Left cardiac atrium (tissue), 4 donors: Measurements from ENCODE around the gene KIAA1671. TPM values are rescaled to one million over a fixed set of nuclear protein-coding genes. Genes with fewer than 3 reads are reported as not detected.

ENCODE experiments used
- ATAC-seq, 2 donors: fragments of 200-7000 bp; cut with Tn5 transposase; one replicate each; pipeline ENCODE4 v1.9.1; 2020; ENCODE audit warnings: mild to moderate bottlenecking in 2 of 2, moderate library complexity in 2 of 2
- DNase-seq: peaks from one replicate; pipeline ENCODE4 v3.0.0-alpha.2; 2020
- intact Hi-C, 2 donors: fragments of 100-400 bp; cut with DNase I; formaldehyde crosslinking; loops; one replicate each; pipeline versions ENCODE4 v1.14.1 to v1.15.1; 2022 to 2023
- total RNA-seq, 2 donors: library from RNA; stranded (reverse); fragmentation: NEBNext Ultra II Directional; extraction: Animal tissue kit (Norgen Biotek cat#: 25700); gene quantifications; one replicate each; pipeline ENCODE4 v1.2.1, GENCODE V29; 2021
- donor health status: DM: no; HTN: yes; CAD: no.
- donor health status: DM: no; HTN: yes; CAD: no; lungs with severe emphysema.
- donor health status: DM: yes; HTN: yes; CAD: no.
- donor health status: Dilated cardiomyopathy.

KIAA1671 gene
- total RNA-seq, 2 donors from 2014 or later = 18.2 to 20.7 TPM

GRCh38 chr22:25071720-25072119 lies 119.2 kb downstream of the KIAA1671 start:
- ATAC-seq = no peak
- DNase-seq = no peak
- intact Hi-C loops = no loop called here

- intact Hi-C loops = no loop called here
- ATAC-seq = no peak
These were observed 119.9 kb downstream of the KIAA1671 start for GRCh38 chr22:25072406-25072805.

GRCh38 chr22:25076336-25076735 lies 123.8 kb downstream of the KIAA1671 start:
- intact Hi-C loops = no loop called here
- ATAC-seq (peak in 1 of 2 donors; percentile 45), DNase-seq (no peak)

More at GRCh38 chr22:25072406-25072805, 119.9 kb downstream of the KIAA1671 start:
- DNase-seq = no peak

- intact Hi-C loops = no loop called here
- ATAC-seq = no peak
- no peak for DNase-seq
These were observed 124.5 kb downstream of the KIAA1671 start for GRCh38 chr22:25077056-25077455.

GRCh38 chr22:25077964-25078363 lies 125.4 kb downstream of the KIAA1671 start:
- no peak for DNase-seq
- intact Hi-C loops = no loop called here

GRCh38 chr22:25078591-25078990 lies 126.1 kb downstream of the KIAA1671 start:
- ATAC-seq (peak in 1 of 2 donors; percentile 45), DNase-seq (no peak)
- intact Hi-C loops = no loop called here

More at GRCh38 chr22:25077964-25078363, 125.4 kb downstream of the KIAA1671 start:
- no peak for ATAC-seq

GRCh38 chr22:25080855-25081254 lies 128.3 kb downstream of the KIAA1671 start:
- DNase-seq (no peak), ATAC-seq (no peak)
- intact Hi-C loops = loop anchor here in 1 of 2 donors (2.0 kb wide), 1 partner anchor 92 kb away; no protein-coding TSS in a partner anchor

- no peak for ATAC-seq
- intact Hi-C loops = loop anchor here in 1 of 2 donors (2.0 kb wide), 1 partner anchor 91 kb away; no protein-coding TSS in a partner anchor
- no peak for DNase-seq
These were observed 128.9 kb downstream of the KIAA1671 start for GRCh38 chr22:25081409-25081824.

GRCh38 chr22:25082096-25082495 lies 129.6 kb downstream of the KIAA1671 start:
- DNase-seq (no peak), ATAC-seq (no peak)
- intact Hi-C loops = no loop called here

- intact Hi-C loops = no loop called here
- DNase-seq (no peak), ATAC-seq (no peak)
These were observed 130.7 kb downstream of the KIAA1671 start for GRCh38 chr22:25083056-25083806.

GRCh38 chr22:25083807-25084200 lies 131.3 kb downstream of the KIAA1671 start:
- ATAC-seq (no peak), DNase-seq (no peak)
- intact Hi-C loops = no loop called here

GRCh38 chr22:25084405-25085107 lies 132.0 kb downstream of the KIAA1671 start:
- ATAC-seq (no peak), DNase-seq (no peak)
- intact Hi-C loops = no loop called here

GRCh38 chr22:25085156-25085555 lies 132.6 kb downstream of the KIAA1671 start:
- DNase-seq (no peak), ATAC-seq (no peak)
- intact Hi-C loops = no loop called here

- intact Hi-C loops = no loop called here
- peak; percentile 76 to 86 for ATAC-seq
- DNase-seq = peak; percentile 77
These were observed 133.7 kb downstream of the KIAA1671 start for GRCh38 chr22:25085930-25086901.

- intact Hi-C loops = no loop called here
- DNase-seq (no peak), ATAC-seq (no peak)
These were observed 134.4 kb downstream of the KIAA1671 start for GRCh38 chr22:25086902-25087282.

GRCh38 chr22:25090225-25090890 lies 137.8 kb downstream of the KIAA1671 start:
- ATAC-seq (peak in 1 of 2 donors; percentile 12), DNase-seq (no peak)
- intact Hi-C loops = no loop called here

- intact Hi-C loops = no loop called here
- no peak for ATAC-seq
- no peak for DNase-seq
These were observed 138.9 kb downstream of the KIAA1671 start for GRCh38 chr22:25091458-25091857.

- ATAC-seq = no peak
- intact Hi-C loops = no loop called here
These were observed 139.6 kb downstream of the KIAA1671 start for GRCh38 chr22:25092119-25092518.

GRCh38 chr22:25094579-25094978 lies 142.1 kb downstream of the KIAA1671 start:
- DNase-seq = no peak
- no peak for ATAC-seq
- intact Hi-C loops = no loop called here

More at GRCh38 chr22:25092119-25092518, 139.6 kb downstream of the KIAA1671 start:
- no peak for DNase-seq
